ENCODE results near the gene PPP1R14B.

The PPP1R14B gene

DNA sequence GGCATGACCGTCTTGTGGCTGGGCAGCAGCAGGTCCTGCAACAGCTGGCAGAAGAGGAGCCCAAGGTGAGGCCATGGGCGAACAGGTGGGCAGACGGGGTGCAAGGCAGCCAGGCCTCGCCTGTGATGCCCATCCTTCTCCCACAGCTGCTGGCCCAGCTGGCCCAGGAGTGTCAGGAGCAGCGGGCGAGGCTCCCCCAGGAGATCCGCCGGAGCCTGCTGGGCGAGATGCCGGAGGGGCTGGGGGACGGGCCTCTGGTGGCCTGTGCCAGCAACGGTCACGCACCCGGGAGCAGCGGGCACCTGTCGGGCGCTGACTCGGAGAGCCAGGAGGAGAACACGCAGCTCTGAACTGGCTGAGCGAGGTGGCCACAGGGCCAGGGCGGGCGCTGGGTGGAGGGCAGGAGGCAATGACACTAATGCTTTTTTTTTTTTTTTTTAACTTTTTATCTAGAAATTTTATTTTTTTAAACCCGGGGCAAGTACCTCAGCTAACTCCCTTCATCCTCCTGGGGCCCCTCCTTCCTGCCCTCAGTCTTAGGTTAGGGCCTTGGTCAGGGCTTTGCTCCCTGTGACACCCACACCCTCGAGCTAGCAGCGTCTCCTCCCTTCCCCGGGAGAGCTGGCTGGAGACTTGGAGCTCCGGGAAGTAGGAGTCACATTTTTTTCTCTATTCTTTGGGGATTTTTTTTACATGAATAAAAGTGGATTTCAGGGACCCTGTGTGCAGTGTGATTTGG lies 20.6 kb upstream of the PPP1R14B start:
- H3K9me3 Mint-ChIP-seq: no peaks in the 10 kb centered on the region
- no peak for DNase-seq
- H3K27me3 Mint-ChIP-seq: no peaks in the 10 kb centered on the region
- no peak for ATAC-seq
- peak overlapping the region; percentile 94 to 99 for H3K4me3 Mint-ChIP-seq
- peak overlapping the region in 1 of 2 donors; percentile 67 for H3K27ac Mint-ChIP-seq
- H3K4me1 Mint-ChIP-seq: peaks cover 35% of the 10 kb centered on the region

DNA sequence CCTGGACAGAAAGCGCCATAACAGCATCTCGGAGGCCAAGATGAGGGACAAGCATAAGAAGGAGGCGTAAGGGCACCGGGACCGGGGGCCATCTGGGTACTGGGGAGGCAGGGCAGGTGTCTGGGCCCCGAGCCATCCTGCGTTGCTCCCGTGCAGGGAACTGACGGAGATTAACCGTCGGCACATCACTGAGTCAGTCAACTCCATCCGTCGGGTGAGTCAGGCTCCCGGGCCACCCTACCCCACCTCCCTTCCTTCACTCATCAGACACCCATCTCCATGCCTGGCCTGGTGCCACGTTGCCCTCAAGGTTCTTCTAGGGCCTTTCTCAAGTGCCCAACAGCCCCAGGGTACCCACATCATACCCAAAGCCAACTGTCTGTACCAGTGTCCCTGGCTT lies 19.6 kb upstream of the PPP1R14B start:
- DNase-seq (no peak), ATAC-seq (no peak)
- peaks cover 26% of the 10 kb centered on the region for H3K4me1 Mint-ChIP-seq
- H3K27me3 Mint-ChIP-seq: no peaks in the 10 kb centered on the region
- H3K27ac Mint-ChIP-seq: no peak overlapping the region
- no peaks in the 10 kb centered on the region for H3K9me3 Mint-ChIP-seq
- H3K4me3 Mint-ChIP-seq: no peak overlapping the region

DNA sequence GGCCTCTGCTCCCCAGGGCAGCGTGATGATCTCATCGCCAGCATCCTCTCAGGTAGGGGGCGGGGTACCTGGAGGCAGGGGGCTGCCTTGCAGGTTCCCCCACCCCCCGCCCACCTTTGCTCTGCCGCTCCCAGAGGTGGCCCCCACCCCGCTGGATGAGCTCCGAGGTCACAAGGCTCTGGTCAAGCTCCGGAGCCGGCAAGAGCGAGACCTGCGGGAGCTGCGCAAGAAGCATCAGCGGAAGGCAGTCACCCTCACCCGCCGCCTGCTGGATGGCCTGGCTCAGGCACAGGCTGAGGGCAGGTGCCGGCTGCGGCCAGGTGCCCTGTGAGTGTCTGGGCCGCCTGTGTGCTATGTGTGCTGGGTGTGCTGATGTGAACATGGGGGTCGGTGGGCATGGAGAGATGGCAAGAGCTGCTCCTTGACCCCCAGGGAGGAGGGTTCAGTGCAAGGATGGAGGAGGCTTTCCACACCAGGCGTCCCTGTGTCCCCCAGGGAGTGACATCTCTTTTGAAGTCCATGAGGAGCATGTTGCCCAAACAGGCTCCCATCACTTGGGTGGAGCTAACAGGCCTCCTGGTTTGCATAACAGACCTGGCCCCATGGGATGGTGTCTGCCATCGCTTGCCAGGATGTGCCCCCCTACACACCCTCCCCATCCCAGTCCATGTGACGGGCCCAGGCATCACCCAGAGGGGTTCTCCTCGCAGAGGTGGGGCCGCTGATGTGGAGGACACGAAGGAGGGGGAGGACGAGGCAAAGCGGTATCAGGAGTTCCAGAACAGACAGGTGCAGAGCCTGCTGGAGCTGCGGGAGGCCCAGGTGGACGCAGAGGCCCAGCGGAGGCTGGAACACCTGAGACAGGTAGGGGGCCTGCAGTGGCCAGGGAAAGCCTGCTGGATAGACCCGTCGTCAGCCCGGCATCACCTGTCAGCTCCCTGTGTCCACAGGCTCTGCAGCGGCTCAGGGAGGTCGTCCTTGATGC lies 18.7 kb upstream of the PPP1R14B start:
- Mint-ChIP-seq H3K27me3 (no peaks in the 10 kb centered on the region), H3K4me3 (no peak overlapping the region), H3K9me3 (no peaks in the 10 kb centered on the region), H3K4me1 (peaks cover 24% of the 10 kb centered on the region), H3K27ac (no peak overlapping the region)
- ATAC-seq: no peak
- DNase-seq: no peak

GRCh38 chr11:64264371-64264852 lies 17.7 kb upstream of the PPP1R14B start:
- DNase-seq (no peak), ATAC-seq (no peak)
- Mint-ChIP-seq H3K9me3 (no peaks in the 10 kb centered on the region), H3K27ac (no peak overlapping the region), H3K27me3 (no peaks in the 10 kb centered on the region), H3K4me1 (peaks cover 30% of the 10 kb centered on the region), H3K4me3 (no peak overlapping the region)

DNA sequence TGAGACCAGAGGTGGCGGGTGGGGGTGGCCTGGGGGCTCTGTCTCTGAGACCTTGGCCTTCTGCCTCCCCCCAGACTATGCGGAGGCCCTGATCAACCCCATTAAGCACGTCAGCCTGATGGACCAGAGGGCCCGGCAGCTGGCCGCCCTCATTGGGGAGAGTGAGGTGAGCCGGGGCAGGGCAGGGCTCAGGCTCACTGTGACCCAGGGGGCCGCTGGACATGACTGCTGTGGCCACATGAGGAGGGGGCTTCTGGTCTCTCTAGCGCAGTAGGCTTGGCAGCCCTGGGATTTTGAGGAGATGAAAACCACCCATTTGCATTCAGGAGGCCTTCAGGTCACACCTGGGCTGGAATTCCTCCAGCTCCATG lies 17.2 kb upstream of the PPP1R14B start:
- DNase-seq (no peak), ATAC-seq (no peak)
- H3K27me3 Mint-ChIP-seq: no peaks in the 10 kb centered on the region
- H3K4me1 Mint-ChIP-seq: peaks cover 29% of the 10 kb centered on the region
- no peak overlapping the region for H3K27ac Mint-ChIP-seq
- H3K4me3 Mint-ChIP-seq: no peak overlapping the region
- H3K9me3 Mint-ChIP-seq: no peaks in the 10 kb centered on the region

GRCh38 chr11:64263021-64263946 lies 16.5 kb upstream of the PPP1R14B start:
- Mint-ChIP-seq H3K27me3 (no peaks in the 10 kb centered on the region), H3K27ac (no peak overlapping the region), H3K4me3 (no peak overlapping the region), H3K4me1 (peaks cover 23% of the 10 kb centered on the region), H3K9me3 (no peaks in the 10 kb centered on the region)
- DNase-seq (no peak), ATAC-seq (no peak)

DNA sequence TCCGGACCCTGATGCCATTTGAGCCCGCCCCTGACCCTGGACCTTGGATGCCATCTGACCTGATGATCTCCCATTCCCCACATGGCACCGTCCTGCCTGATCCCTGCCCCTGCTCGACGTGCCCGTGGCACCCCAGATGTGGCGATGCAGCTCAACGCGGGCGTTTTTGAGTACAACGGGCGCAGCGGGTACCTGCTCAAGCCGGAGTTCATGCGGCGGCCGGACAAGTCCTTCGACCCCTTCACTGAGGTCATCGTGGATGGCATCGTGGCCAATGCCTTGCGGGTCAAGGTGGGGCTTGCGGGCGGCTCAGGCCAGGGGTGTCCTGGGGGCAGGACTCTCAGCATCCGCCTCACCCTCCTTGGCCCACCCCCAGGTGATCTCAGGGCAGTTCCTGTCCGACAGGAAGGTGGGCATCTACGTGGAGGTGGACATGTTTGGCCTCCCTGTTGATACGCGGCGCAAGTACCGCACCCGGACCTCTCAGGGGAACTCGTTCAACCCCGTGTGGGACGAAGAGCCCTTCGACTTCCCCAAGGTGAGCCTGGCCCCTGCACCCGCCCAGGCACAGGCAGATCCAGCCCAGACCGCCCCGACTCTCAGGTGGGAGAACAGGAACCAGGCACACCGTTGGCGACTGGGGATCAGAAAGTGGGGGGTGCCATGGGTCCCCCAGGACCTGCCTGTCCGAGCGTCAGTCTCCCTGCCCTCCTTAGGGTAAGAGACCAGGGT lies 15.7 kb upstream of the PPP1R14B start:
- no peak for DNase-seq
- no peak overlapping the region for H3K27ac Mint-ChIP-seq
- no peaks in the 10 kb centered on the region for H3K9me3 Mint-ChIP-seq
- H3K4me1 Mint-ChIP-seq: peaks cover 15% of the 10 kb centered on the region
- no peak for ATAC-seq
- H3K27me3 Mint-ChIP-seq: no peaks in the 10 kb centered on the region
- H3K4me3 Mint-ChIP-seq: no peak overlapping the region

- Mint-ChIP-seq H3K27ac (no peak overlapping the region), H3K4me3 (no peak overlapping the region), H3K27me3 (no peaks in the 10 kb centered on the region), H3K9me3 (no peaks in the 10 kb centered on the region), H3K4me1 (peaks cover 14% of the 10 kb centered on the region)
- ATAC-seq (no peak), DNase-seq (no peak)
These were observed 14.9 kb upstream of the PPP1R14B start for GRCh38 chr11:64261556-64262080.

DNA sequence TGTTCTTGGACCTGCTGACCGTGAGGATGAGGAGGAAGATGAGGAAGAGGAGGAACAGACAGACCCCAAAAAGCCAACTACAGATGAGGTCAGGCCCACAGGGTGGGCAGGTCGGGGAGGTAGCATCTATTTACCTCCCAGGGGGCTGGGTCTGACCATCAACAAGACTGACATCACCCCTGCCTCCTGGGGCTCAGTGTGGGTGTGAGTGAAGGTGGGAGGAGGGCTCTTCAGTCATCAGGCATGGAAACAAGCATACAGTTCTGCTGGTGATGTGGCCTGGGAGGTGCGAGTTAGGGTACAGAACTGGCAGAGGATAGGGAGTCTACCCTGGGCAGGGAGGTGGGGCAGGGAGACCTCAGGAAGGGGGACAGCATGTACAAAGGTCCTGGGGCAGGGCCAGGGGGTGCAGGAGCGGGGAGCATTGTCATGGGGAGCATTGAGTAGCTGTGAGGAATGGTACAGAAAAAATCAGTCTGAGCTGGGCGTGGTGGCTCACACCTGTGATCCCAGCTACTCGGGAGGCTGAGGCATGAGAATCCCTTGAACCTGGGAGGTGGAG lies 13.5 kb upstream of the PPP1R14B start:
- peak; percentile 46 for ATAC-seq
- no peak for DNase-seq
- no peak overlapping the region for H3K4me3 Mint-ChIP-seq
- H3K9me3 Mint-ChIP-seq: no peaks in the 10 kb centered on the region
- H3K27me3 Mint-ChIP-seq: no peaks in the 10 kb centered on the region
- H3K4me1 Mint-ChIP-seq: peaks cover 14% of the 10 kb centered on the region
- no peak overlapping the region for H3K27ac Mint-ChIP-seq

DNA sequence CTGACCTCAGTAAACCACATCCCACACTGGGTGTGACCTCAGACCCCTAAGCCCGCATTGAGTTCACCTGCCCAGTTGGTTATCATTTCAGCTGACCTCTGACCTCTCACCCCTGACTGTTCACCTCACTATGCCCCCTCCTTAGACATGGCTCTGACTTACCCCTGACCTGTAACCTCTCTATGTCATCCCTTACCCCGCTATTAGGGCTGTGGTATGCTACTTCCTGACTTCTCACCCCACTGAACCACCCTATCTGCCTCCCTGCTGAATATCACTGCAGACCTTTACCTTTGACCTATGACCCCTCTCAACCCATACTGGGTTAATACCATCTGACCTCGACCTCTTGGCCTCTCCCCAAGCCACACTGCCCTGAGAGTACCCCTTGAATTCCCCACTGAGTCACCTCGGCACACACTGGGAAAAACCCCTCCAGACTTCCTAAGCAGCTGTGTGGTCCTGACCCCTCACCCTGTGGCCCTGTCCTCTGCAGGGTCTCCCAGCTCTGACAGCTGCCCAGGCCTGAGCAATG lies 12.9 kb upstream of the PPP1R14B start:
- H3K4me3 Mint-ChIP-seq: no peak overlapping the region
- H3K9me3 Mint-ChIP-seq: no peaks in the 10 kb centered on the region

GRCh38 chr11:64258946-64259532 lies 12.3 kb upstream of the PPP1R14B start:
- H3K4me1 Mint-ChIP-seq: peaks cover 14% of the 10 kb centered on the region
- DNase-seq: no peak
- ATAC-seq: no peak
- H3K4me3 Mint-ChIP-seq: no peak overlapping the region
- no peak overlapping the region for H3K27ac Mint-ChIP-seq
- no peaks in the 10 kb centered on the region for H3K27me3 Mint-ChIP-seq
- H3K9me3 Mint-ChIP-seq: no peaks in the 10 kb centered on the region

More for the DNA sequence above, 12.9 kb upstream of the PPP1R14B start:
- peak; percentile 18 for ATAC-seq
- no peak overlapping the region for H3K27ac Mint-ChIP-seq
- peaks cover 14% of the 10 kb centered on the region for H3K4me1 Mint-ChIP-seq
- no peaks in the 10 kb centered on the region for H3K27me3 Mint-ChIP-seq
- DNase-seq: no peak

GRCh38 chr11:64258356-64258755 lies 11.6 kb upstream of the PPP1R14B start:
- DNase-seq (no peak), ATAC-seq (no peak)
- Mint-ChIP-seq H3K27me3 (no peaks in the 10 kb centered on the region), H3K27ac (no peak overlapping the region), H3K9me3 (no peaks in the 10 kb centered on the region), H3K4me1 (peaks cover 21% of the 10 kb centered on the region), H3K4me3 (no peak overlapping the region)

DNA sequence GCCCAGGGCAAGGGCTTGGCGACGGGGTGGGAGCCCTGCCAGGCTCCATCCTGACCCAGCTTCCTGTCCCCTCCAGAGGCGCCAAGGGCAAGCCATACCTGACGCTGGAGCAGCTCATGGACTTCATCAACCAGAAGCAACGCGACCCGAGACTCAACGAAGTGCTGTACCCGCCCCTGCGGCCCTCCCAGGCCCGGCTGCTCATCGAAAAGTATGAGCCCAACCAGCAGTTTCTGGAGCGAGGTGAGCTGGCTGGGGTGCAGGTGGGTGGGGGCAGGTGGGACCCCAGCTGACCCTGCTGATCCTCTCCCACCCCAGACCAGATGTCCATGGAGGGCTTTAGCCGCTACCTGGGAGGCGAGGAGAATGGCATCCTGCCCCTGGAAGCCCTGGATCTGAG lies 9.6 kb upstream of the PPP1R14B start:
- Mint-ChIP-seq H3K27ac (peak overlapping the region in 1 of 2 donors; percentile 27), H3K4me3 (no peak overlapping the region), H3K4me1 (peaks cover 38% of the 10 kb centered on the region), H3K27me3 (no peaks in the 10 kb centered on the region), H3K9me3 (no peaks in the 10 kb centered on the region)
- DNase-seq: no peak
- no peak for ATAC-seq

Data from stimulated activated naive CD8-positive, alpha-beta T cell treated with anti-CD3 and anti-CD28 coated beads, Interleukin-15, amount 100 ng/mL, for 72 hours (primary cell).